ENCODE results near the gene CCDC24.
A peak's percentile ranks its signal among the peaks of the same experiment; 100 is the strongest.

The CCDC24 gene

DNA sequence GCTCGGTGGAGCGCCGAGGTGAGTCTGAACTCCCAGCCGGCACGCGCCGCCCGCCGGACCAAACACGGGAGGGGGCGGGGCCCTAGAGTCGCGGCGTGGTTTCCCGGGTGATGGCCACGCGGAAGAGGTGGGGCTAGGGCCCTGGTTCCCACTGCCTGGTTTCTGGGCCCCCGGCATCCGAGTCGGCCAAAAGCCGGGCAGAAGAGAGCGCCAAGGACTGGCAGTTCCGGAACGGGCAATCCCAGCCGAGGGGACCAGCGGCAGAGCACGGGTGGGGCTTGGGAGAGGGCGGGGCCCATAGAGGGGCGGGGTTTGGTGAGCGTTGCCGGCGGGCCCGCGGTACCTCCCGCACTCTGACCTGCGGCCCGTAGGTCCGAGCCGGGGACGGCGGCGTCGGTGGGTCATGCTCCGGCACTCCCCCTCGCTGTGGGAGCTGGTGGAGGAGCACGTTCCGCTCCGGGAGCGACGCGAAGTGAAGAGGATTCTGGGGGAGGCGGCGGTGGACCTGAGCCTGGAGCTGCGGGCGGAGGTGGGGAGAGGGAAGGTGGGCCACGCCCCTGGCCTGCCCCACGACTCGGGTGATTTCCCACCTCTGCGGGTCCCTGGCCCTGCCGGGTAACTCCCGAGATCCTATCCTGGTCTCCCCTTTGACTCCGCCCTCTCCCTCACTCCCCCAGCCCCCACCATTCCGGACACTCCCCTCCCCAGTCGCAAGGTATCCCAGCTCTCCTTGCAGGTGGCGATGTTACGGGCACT is at the start of gene CCDC24:
Gene CCDC24, plus strand, starts transcription at position 124 of the 756 bp plus-strand sequence. Its CDS starts 280 bp downstream, at position 404.
- TF ChIP-seq CTCF (IDR thresholded peaks at IDR 0.05; ENCODE audit: insufficient read depth, low read depth, low read length, missing control alignments): no peak
- peak; percentile 85 for DNase-seq (ENCODE audit: low read depth)
- H3K4me3 ChIP-seq (ENCODE audit: low read depth, low read length): peak within 1 kb of the TSS; percentile 62

DNA sequence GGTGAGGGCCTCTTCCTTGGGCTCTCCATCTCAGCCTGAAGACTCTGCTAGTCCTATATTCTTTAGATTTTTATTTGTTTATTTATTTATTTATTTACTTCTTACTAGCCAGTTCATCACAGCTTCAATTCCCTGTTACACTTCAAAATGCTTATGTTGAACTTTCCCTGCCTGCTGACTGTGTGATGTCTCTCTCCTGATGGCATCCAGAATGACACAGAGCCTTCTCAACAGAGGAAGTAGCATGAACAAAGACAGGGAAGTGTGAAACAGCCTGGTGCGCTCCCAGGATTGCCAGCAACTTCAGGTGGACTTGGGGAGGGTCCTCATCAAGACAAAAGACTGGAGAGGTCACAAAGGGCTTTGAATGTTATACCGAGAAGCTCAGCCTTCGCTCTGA is 49.0 kb upstream of the CCDC24 start:
- H3K4me3 ChIP-seq (ENCODE audit: low read depth, low read length): no peak overlapping the region
- TF ChIP-seq CTCF (IDR thresholded peaks at IDR 0.05; ENCODE audit: insufficient read depth, low read depth, low read length, missing control alignments): no peak
- no peak for DNase-seq (ENCODE audit: low read depth)

GRCh38 chr1:43944860-43945259 is 46.5 kb upstream of the CCDC24 start:
- TF ChIP-seq CTCF (IDR thresholded peaks at IDR 0.05; ENCODE audit: insufficient read depth, low read depth, low read length, missing control alignments): no peak
- no peak overlapping the region; the same call in 1 of the 2 replicates for H3K4me3 ChIP-seq (ENCODE audit: low read depth, low read length)
- DNase-seq (ENCODE audit: low read depth): no peak

GRCh38 chr1:43945674-43946235 is 45.6 kb upstream of the CCDC24 start:
- TF ChIP-seq CTCF (IDR thresholded peaks at IDR 0.05; ENCODE audit: insufficient read depth, low read depth, low read length, missing control alignments): no peak
- H3K4me3 ChIP-seq (ENCODE audit: low read depth, low read length): peak overlapping the region; percentile 80
- DNase-seq (ENCODE audit: low read depth): no peak

GRCh38 chr1:43946236-43947060 is 45.0 kb upstream of the CCDC24 start, which contains the start of gene IPO13:
Gene IPO13, plus strand, starts transcription at chr1:43946950. Its CDS starts 651 bp downstream, at chr1:43947601.
- DNase-seq (ENCODE audit: low read depth): peak; percentile 98
- peak within 1 kb of the TSS; percentile 96 for H3K4me3 ChIP-seq (ENCODE audit: low read depth, low read length)
- TF ChIP-seq CTCF (IDR thresholded peaks at IDR 0.05; ENCODE audit: insufficient read depth, low read depth, low read length, missing control alignments): peak; percentile 82

DNA sequence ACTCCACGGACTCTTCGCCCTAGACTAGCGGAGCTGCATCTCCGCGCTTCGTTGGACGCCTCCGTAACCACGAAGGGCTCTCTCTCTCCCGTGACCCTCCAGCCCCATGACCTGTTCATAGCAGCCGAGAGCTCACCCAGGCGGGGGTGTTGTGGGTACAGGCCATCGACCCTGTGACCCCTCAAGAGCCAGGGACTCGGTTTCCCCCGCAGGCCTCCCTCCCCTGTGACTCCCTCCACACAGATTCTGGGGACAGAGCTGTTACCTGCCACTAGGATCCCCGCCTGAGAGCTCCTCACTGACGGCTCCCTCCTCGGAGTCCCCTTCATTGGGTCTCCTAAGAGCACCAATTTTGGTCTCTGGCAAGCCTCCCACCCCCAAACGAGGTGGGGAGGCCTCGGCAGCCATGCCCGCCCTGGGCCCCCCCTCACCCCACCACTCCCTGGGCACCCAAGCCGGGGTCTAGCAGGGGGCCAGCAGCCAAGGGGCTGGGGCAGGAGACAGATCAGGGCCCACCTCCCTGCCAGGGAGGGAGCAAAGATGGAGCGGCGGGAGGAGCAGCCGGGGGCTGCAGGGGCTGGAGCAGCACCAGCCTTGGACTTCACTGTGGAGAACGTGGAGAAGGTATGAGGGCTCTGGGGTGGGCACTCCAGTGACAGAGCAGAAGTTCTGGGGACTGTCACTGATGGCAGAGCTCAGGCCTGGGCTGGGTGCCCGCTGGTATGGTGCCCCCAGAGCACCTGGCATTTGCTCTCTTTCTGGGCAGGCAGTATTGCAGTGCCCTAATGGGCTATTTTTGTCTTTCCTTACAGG is 44.1 kb upstream of the CCDC24 start:
- no peak for DNase-seq (ENCODE audit: low read depth)
- no peak for TF ChIP-seq CTCF (IDR thresholded peaks at IDR 0.05; ENCODE audit: insufficient read depth, low read depth, low read length, missing control alignments)
- peak overlapping the region; percentile 96 for H3K4me3 ChIP-seq (ENCODE audit: low read depth, low read length)
